NCI-H187 (cell line): ENCODE measurements around the gene ACP5.
A peak's percentile ranks its signal among the peaks of the same experiment; 100 is the strongest.

Experiments used
- DNase-seq, 2 experiments: peaks; one replicate each; lab custom pipeline; 2025; lab: John Stamatoyannopoulos, UW

The ACP5 gene

GRCh38 chr19:11547929-11548700, 29.3 kb downstream of the ACP5 start:
- DNase-seq: no peak

DNA sequence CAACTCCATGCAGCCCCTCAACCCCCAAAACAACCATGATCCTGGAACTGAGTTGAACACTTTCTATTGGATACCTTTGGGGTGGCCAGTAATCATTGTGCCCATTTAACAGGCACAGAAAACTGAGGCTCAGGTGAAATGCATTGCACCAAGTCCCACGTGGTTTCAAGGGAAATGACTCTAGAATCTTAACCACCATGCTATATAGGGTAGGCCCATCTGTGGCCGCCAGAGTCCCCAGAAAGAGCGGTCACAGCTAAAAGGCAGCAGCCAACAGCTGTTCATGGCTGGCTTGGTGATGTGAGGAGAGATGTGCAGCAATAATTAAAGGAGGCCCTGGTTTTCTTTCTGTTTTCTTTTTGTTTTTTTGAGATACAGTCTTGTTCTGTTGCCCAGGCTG, 36.2 kb downstream of the ACP5 start:
- DNase-seq: no peak

- DNase-seq: no peak
These were observed 36.8 kb downstream of the ACP5 start for GRCh38 chr19:11540645-11541044.

DNA sequence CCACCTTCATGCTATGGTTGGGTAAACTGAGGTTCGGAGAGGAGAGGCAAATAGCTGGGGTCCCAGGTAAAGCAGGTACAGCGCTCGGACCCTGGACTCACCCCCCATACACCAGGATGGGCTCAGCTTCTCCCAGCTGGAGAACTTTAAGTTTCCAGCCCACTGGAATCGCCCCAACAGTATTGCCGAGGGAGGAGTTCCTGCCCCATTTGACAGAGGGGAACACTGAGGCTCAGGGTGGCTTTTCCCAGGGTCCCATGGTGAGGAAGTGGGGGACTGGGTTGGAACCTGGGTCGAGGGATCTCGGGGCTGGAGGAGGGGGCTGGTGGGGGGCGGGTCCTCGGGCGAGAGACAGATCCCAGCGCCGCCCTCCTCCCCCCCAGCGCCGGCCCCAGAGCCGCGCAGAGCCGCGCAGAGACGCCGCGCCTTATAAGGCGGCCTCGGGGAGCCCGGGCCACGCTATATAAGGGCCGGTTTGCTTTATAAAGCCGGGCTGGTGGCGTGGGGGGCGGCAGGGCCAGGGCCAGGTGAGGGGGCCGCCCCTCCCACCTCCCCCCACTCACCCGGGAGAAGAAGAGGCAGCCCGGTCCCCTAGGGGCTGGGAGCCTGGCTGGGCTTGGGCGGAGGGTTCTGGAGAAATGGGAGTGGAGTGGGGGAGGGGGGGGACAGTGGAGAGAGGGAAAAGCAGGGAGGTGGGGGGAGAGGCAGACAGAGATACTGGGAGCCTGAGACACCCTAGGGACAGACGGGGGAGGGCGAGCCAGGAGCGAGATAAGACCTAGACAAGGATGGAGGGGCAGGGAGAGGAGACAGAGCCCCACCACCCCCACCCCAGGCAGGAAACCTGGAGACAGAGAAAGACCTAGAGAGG, 37.7 kb downstream of the ACP5 start:
- DNase-seq: no peak

DNA sequence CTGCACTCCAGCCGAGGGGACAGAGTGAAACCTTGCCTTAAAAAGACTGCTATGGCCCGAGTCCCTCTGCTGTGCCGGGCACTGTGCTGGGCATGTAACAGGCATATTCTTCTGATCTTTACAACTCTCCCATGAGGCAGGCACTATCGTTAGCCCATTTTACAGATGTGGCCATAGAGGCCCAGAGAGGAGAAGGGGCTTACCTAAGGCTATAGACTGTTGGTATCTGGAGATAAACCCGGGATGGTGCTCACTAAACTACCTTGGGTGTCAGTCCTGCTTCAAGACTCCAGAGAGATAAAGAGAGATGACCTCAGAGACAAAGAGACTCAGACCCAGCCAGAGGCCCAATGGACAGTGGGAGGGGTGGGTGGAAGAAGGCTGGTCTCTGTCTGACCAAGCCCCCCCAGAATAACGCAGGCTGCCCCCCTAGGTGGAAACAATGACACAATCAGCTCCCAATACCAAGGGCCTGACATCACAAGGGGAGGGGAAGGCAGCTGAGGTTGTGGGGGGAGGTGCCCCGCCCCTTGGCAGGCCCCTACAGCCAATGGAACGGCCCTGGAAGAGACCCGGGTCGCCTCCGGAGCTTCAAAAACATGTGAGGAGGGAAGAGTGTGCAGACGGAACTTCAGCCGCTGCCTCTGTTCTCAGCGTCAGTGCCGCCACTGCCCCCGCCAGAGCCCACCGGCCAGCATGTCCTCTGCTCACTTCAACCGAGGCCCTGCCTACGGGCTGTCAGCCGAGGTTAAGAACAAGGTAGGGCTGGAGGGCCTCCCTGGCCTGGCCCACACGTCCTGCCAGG, 39.0 kb downstream of the ACP5 start, which contains the start of gene CNN1:
Gene CNN1 (plus strand): TSS at position 620 of the 805 bp plus-strand sequence. CDS start 77 bp downstream, at position 697.
- DNase-seq: no peak

DNA sequence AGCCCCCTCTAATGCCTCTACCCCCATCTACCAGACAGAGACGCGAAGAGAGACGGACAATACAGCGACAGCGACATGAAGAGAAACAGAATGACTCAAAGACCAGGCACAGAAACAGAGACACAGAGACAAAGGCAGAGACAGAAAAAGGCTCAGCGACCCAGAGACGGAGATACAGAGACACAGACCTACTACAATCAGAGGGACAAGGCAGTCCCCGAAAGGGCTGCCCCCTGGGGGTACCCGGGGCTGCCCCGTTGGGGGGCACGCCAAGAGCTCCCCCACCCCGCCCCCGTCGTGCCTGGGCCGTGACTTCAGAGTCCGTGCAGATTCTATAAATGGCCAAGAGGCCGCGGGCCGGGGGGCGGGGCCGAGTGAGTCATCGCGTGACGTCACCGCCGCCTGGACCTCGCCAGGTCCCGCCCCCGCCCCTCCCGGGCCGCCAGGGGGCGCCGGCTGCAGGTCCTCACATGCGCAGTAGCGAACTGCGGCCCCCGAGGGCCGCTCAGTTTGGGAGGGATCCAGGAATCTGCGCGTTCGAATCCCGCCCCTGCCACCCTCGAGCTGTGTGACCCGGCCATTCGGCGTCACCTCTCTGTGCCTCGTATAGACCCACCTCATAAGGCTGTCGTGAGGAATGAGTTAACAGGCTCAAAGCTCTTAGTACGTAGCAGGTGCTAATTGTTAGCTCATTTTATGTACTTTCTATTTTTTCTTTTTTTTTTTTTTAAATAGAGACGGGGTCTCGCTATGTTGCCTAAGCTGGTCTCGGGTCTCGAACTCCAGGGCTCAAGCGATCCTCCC, 41.5 kb downstream of the ACP5 start:
- DNase-seq: peak; percentile 19 to 35

DNA sequence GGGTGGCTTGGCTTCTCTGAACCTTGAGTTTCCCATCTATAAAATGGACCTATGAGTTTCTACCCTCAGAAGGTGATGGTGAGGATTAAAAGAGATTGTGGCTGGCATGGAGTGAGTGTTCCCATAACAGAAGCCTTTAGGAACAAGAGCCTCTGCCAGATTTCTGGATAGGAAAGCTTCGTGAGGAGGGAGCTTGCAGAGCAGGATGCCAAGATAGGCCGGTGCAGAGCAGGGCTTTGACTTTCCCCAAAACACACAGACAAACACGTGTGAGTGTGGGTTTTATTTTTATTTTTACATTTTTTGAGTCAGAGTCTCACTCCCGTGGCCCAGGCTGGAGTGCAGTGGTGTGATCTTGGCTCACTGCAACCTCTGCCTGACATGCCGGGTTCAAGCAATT, 42.5 kb downstream of the ACP5 start:
- DNase-seq: no peak

GRCh38 chr19:11534538-11534937, 42.9 kb downstream of the ACP5 start:
- DNase-seq: no peak

- no peak for DNase-seq
These were observed 47.0 kb downstream of the ACP5 start for GRCh38 chr19:11530432-11530831.

DNA sequence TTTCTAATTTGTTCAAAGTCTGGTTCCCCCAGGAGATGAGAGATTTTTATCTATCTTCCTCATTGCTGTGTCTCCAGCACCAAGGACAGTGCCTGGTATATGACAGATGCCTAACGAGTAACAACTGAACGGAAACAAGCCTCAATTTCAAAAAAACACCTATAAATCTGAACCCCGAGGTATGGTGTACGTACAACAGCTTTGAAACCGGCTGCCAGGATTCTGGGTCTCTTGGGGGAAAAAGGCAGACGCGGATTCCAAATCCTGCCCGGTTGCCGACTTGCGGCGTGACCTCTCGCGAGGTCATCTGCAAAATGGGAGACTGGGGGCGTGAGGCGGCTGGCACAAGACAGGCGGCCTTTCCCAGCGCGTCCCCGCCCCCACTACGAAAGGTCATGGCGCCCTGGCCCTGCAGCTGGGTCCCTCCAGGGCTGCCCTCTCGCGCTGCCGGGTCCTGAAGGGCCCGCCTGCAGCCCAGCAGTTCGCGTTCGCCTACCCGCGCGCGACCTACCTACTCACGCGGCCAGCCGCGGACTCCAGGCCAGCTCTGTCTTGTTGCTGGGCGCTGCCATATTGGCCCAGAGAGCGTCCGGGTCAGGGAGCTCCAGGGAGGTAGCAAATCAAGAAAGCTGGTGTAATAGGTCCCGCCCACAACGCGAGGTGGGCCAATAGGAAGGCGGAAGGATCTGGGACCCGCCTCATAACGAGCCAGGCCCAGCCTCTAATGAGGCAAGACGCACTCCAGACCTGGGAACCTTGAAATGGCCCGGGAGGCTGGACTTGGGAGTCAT, 48.7 kb downstream of the ACP5 start, which contains the start of gene ECSIT:
Gene ECSIT (minus strand): TSS at position 584 of the 791 bp plus-strand sequence. CDS start 9,964 bp downstream, outside the sequence.
- DNase-seq: peak; percentile 78 to 87
